Hypothalamus (tissue), 51 donors: ENCODE results near the gene OTP.
A peak's percentile ranks its signal among the peaks of the same experiment; 100 is the strongest.

Experiments
- DNase-seq, 51 donors: peaks; one replicate each; lab custom pipeline; 2025; lab: John Stamatoyannopoulos, UW

Gene OTP

GRCh38 chr5:77640589-77641396 is 2.3 kb upstream of the OTP start:
- DNase-seq = no peak

- no peak for DNase-seq
These were observed 504 bp upstream of the OTP start for GRCh38 chr5:77638763-77639671.

GRCh38 chr5:77637170-77637997 is 1.1 kb downstream of the OTP start:
- DNase-seq = no peak

GRCh38 chr5:77636641-77637169 is 1.8 kb downstream of the OTP start:
- no peak for DNase-seq

GRCh38 chr5:77635917-77636640 is 2.4 kb downstream of the OTP start:
- no peak for DNase-seq

- no peak for DNase-seq
These were observed 3.2 kb downstream of the OTP start for GRCh38 chr5:77635067-77635916.

- DNase-seq = no peak
These were observed 4.8 kb downstream of the OTP start for GRCh38 chr5:77633709-77634108.

- no peak for DNase-seq
These were observed 5.3 kb downstream of the OTP start for GRCh38 chr5:77633207-77633675.

- no peak for DNase-seq
These were observed 5.8 kb downstream of the OTP start for GRCh38 chr5:77632526-77633206.

- DNase-seq = peak in 3 of 51 donors; percentile 5 to 23 (median 20)
These were observed 8.3 kb downstream of the OTP start for GRCh38 chr5:77630114-77630680.

- no peak for DNase-seq
These were observed 8.9 kb downstream of the OTP start for GRCh38 chr5:77629509-77630113.

GRCh38 chr5:77628840-77629508 is 9.5 kb downstream of the OTP start:
- no peak for DNase-seq

- no peak for DNase-seq
These were observed 10.4 kb downstream of the OTP start for GRCh38 chr5:77627869-77628674.

- DNase-seq = no peak
These were observed 15.2 kb downstream of the OTP start for GRCh38 chr5:77623203-77623740.

GRCh38 chr5:77621440-77621839 is 17.1 kb downstream of the OTP start:
- no peak for DNase-seq

- DNase-seq = no peak
These were observed 18.1 kb downstream of the OTP start for GRCh38 chr5:77620405-77620804.
